ENCODE measurements around the gene GREB1. TPM values are rescaled to one million over a fixed set of nuclear protein-coding genes. Genes with fewer than 3 reads are reported as not detected.

Gene GREB1
- total and polyA plus RNA-seq, 2 experiments from 2014 or later: 12.0 to 35.0 TPM

DNA sequence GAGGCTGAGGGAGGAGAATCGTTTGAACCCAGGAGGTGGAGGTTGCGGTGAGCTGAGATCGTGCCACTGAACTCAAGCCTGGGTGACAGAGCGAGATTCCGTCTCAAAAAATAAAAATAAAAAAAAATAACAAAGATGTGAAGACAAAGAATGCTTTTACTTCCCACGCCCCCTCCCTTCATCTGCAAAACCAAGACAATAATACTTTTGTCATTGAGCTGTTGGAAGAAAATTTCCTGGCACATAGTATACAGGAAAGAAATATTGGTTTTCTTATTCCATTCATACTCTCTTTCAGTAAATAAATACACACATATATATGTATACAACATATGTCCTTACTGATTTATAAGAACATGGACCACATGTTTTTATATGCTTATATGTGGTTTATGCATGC, 12.2 kb downstream of the GREB1 start:
- Mint-ChIP-seq H3K4me1 (peaks cover 42% of the 10 kb centered on the region), H3K36me3 (ENCODE audit: low read depth) (peaks cover 6% of the 10 kb centered on the region; the same call in 2 of the 3 replicates), H3K27me3 (ENCODE audit: insufficient read depth, low read depth, poor library complexity) (peaks cover 14% of the 10 kb centered on the region), H3K27ac (no peak overlapping the region), H3K4me3 (no peak overlapping the region), H3K9me3 (peaks cover 4% of the 10 kb centered on the region; the same call in 1 of the 3 replicates)
- TF ChIP-seq POLR2AphosphoS5 (IDR thresholded peaks at IDR 0.05; ENCODE audit: low read depth) (no peak), ZNF114 (CRISPR knock-in tag; IDR thresholded peaks at IDR 0.05) (no peak), ZNF331 (CRISPR knock-in tag; IDR thresholded peaks at IDR 0.05; ENCODE audit: low read depth) (no peak)
- Histone ChIP-seq H3K79me2 (replicated peaks; ENCODE audit: insufficient read depth) (peaks cover 43% of the 10 kb centered on the region), H3F3A (replicated peaks; ENCODE audit: low read depth) (no peaks in the 10 kb centered on the region), H3K9me2 (ENCODE audit: insufficient read depth) (0 out of 2 replicates have a peak, but pooled peaks cover 4% of the 10 kb centered on the region), H3K27ac (ENCODE audit: low read depth) (no peak overlapping the region), H3K4me2 (no peak overlapping the region), H3K4me3 (no peak overlapping the region), H2AFZ (no peak overlapping the region), H3K36me3 (ENCODE audit: insufficient read depth) (no peaks in the 10 kb centered on the region), H3K27me3 (ENCODE audit: insufficient read depth) (no peaks in the 10 kb centered on the region), H3K4me1 (ENCODE audit: insufficient read depth) (peaks cover 39% of the 10 kb centered on the region), H4K20me1 (replicated peaks; ENCODE audit: insufficient read depth) (peaks cover 15% of the 10 kb centered on the region; the same call in 1 of the 2 replicates)
- DNase-seq (ENCODE audit: low spot score) (no peak), ATAC-seq (no peak)

DNA sequence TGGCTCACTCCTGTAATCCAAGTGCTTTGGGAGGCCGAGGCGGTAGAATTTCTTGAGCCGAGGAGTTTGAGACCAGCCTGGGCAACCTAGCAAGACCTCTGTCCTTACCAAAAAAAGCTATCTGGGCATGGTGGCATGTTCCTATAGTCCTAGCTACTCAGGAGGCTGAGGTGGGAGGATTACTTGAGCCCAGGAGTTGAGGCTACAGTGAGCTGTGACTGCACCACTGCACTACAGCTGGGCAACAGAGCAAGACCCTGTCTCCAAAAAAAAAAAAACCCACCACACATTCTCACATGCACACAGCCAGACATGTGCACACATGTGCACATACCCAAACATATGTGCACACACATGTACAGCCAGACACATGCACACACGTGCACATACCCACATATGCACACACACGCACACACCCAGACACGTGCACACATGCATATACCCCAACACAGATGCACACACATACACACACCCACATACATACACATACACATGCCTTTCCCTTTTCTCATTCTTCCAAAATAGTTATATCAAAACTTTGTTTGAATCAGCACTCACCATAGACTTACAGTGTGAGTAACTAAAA, 14.2 kb downstream of the GREB1 start:
- Mint-ChIP-seq H3K4me1 (peaks cover 30% of the 10 kb centered on the region), H3K27me3 (ENCODE audit: insufficient read depth, low read depth, poor library complexity) (peaks cover 8% of the 10 kb centered on the region), H3K27ac (no peak overlapping the region), H3K4me3 (no peak overlapping the region), H3K9me3 (peaks cover 4% of the 10 kb centered on the region; the same call in 1 of the 3 replicates), H3K36me3 (ENCODE audit: low read depth) (peaks cover 6% of the 10 kb centered on the region; the same call in 2 of the 3 replicates)
- Histone ChIP-seq H3K79me2 (replicated peaks; ENCODE audit: insufficient read depth) (peaks cover 41% of the 10 kb centered on the region), H3F3A (replicated peaks; ENCODE audit: low read depth) (no peaks in the 10 kb centered on the region), H2AFZ (no peak overlapping the region), H4K20me1 (replicated peaks; ENCODE audit: insufficient read depth) (peaks cover 22% of the 10 kb centered on the region), H3K4me3 (no peak overlapping the region), H3K4me1 (ENCODE audit: insufficient read depth) (peaks cover 20% of the 10 kb centered on the region), H3K27me3 (ENCODE audit: insufficient read depth) (no peaks in the 10 kb centered on the region), H3K4me2 (no peak overlapping the region), H3K27ac (ENCODE audit: low read depth) (no peak overlapping the region), H3K9me2 (ENCODE audit: insufficient read depth) (0 out of 2 replicates have a peak, but pooled peaks cover 4% of the 10 kb centered on the region), H3K36me3 (ENCODE audit: insufficient read depth) (no peaks in the 10 kb centered on the region)
- no peak for ATAC-seq
- DNase-seq (ENCODE audit: low spot score): no peak
- TF ChIP-seq, protein P1, sequence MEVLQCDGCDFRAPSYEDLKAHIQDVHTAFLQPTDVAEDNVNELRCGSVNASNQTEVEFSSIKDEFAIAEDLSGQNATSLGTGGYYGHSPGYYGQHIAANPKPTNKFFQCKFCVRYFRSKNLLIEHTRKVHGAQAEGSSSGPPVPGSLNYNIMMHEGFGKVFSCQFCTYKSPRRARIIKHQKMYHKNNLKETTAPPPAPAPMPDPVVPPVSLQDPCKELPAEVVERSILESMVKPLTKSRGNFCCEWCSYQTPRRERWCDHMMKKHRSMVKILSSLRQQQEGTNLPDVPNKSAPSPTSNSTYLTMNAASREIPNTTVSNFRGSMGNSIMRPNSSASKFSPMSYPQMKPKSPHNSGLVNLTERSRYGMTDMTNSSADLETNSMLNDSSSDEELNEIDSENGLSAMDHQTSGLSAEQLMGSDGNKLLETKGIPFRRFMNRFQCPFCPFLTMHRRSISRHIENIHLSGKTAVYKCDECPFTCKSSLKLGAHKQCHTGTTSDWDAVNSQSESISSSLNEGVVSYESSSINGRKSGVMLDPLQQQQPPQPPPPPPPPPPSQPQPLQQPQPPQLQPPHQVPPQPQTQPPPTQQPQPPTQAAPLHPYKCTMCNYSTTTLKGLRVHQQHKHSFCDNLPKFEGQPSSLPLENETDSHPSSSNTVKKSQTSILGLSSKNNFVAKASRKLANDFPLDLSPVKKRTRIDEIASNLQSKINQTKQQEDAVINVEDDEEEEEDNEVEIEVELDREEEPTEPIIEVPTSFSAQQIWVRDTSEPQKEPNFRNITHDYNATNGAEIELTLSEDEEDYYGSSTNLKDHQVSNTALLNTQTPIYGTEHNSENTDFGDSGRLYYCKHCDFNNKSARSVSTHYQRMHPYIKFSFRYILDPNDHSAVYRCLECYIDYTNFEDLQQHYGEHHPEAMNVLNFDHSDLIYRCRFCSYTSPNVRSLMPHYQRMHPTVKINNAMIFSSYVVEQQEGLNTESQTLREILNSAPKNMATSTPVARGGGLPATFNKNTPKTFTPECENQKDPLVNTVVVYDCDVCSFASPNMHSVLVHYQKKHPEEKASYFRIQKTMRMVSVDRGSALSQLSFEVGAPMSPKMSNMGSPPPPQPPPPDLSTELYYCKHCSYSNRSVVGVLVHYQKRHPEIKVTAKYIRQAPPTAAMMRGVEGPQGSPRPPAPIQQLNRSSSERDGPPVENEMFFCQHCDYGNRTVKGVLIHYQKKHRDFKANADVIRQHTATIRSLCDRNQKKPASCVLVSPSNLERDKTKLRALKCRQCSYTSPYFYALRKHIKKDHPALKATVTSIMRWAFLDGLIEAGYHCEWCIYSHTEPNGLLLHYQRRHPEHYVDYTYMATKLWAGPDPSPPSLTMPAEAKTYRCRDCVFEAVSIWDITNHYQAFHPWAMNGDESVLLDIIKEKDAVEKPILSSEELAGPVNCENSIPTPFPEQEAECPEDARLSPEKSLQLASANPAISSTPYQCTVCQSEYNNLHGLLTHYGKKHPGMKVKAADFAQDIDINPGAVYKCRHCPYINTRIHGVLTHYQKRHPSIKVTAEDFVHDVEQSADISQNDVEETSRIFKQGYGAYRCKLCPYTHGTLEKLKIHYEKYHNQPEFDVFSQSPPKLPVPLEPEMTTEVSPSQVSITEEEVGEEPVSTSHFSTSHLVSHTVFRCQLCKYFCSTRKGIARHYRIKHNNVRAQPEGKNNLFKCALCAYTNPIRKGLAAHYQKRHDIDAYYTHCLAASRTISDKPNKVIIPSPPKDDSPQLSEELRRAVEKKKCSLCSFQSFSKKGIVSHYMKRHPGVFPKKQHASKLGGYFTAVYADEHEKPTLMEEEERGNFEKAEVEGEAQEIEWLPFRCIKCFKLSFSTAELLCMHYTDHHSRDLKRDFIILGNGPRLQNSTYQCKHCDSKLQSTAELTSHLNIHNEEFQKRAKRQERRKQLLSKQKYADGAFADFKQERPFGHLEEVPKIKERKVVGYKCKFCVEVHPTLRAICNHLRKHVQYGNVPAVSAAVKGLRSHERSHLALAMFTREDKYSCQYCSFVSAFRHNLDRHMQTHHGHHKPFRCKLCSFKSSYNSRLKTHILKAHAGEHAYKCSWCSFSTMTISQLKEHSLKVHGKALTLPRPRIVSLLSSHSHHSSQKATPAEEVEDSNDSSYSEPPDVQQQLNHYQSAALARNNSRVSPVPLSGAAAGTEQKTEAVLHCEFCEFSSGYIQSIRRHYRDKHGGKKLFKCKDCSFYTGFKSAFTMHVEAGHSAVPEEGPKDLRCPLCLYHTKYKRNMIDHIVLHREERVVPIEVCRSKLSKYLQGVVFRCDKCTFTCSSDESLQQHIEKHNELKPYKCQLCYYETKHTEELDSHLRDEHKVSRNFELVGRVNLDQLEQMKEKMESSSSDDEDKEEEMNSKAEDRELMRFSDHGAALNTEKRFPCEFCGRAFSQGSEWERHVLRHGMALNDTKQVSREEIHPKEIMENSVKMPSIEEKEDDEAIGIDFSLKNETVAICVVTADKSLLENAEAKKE (CRISPR knock-in tag; IDR thresholded peaks at IDR 0.05): no peak
- no peak for TF ChIP-seq ZNF331 (CRISPR knock-in tag; IDR thresholded peaks at IDR 0.05; ENCODE audit: low read depth)
- TF ChIP-seq EZH2phosphoT487 (IDR thresholded peaks at IDR 0.05; ENCODE audit: unreplicated experiment): no peak
- TF ChIP-seq, protein P2, sequence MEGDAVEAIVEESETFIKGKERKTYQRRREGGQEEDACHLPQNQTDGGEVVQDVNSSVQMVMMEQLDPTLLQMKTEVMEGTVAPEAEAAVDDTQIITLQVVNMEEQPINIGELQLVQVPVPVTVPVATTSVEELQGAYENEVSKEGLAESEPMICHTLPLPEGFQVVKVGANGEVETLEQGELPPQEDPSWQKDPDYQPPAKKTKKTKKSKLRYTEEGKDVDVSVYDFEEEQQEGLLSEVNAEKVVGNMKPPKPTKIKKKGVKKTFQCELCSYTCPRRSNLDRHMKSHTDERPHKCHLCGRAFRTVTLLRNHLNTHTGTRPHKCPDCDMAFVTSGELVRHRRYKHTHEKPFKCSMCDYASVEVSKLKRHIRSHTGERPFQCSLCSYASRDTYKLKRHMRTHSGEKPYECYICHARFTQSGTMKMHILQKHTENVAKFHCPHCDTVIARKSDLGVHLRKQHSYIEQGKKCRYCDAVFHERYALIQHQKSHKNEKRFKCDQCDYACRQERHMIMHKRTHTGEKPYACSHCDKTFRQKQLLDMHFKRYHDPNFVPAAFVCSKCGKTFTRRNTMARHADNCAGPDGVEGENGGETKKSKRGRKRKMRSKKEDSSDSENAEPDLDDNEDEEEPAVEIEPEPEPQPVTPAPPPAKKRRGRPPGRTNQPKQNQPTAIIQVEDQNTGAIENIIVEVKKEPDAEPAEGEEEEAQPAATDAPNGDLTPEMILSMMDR (conservative IDR thresholded peaks at IDR 0.05; ENCODE audit: low read depth in 2 of 2): no peak
- TF ChIP-seq ZNF114 (CRISPR knock-in tag; IDR thresholded peaks at IDR 0.05): no peak
- no peak for TF ChIP-seq NANOG (IDR thresholded peaks at IDR 0.05; ENCODE audit: borderline replicate concordance)
- no peak for TF ChIP-seq EZH2 (IDR thresholded peaks at IDR 0.05; ENCODE audit: low read depth, unreplicated experiment)
- no peak for TF ChIP-seq STAT1 (IDR thresholded peaks at IDR 0.05; ENCODE audit: unreplicated experiment)
- TF ChIP-seq CREB1 (CRISPR knock-in tag; IDR thresholded peaks at IDR 0.05; ENCODE audit: low read depth): no peak
- no peak for TF ChIP-seq JUNB (IDR thresholded peaks at IDR 0.05; ENCODE audit: unreplicated experiment)
